ENCODE data around the gene CST8. TPM values are rescaled to one million over a fixed set of nuclear protein-coding genes. Genes with fewer than 3 reads are reported as not detected.
"Not testable (repeated sequence)": the region's sequence is repeated elsewhere in the genome, so short reads cannot be mapped to it uniquely, and the experiment has no call there.

Gene CST8
- total and polyA plus RNA-seq, 7 donors = not detected

DNA sequence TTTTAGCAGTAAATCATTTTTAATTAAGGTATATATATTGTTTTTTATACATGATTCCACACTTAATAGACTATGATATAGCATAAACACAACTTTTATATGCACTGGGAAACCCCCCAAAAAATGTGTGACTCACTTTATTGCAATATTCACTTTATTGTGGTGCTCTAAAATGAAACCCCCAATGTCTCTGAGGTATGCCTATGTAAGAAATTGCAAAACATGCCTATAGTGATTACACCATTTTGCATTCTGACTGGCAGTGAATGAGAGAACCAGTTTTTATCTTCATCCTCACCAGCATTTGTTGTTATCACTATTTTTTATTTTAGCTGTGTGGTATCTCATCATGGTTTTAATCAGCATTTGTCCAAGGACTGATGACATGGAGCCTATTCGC lies 29.7 kb upstream of the CST8 start:
- 30 to 97% (median 94%) methylated on average over 1 of the region's 1 CpG for WGBS, 3 donors
- H3K27me3 ChIP-seq (ENCODE audit: insufficient read depth in 3 of 3, low read length in 2 of 3) = peaks cover 0 to 2% (median 0%) of the 10 kb centered on the region in 3 donors
- H3K27ac ChIP-seq = no peak overlapping the region
- intact Hi-C loops (cut with DNase I) = no loop called here
- no peaks in the 10 kb centered on the region for H3K4me1 ChIP-seq
- no peaks in the 10 kb centered on the region for H3K36me3 ChIP-seq (ENCODE audit: insufficient read depth in 1 of 2, low read depth in 1 of 2)
- TF ChIP-seq, protein P1, sequence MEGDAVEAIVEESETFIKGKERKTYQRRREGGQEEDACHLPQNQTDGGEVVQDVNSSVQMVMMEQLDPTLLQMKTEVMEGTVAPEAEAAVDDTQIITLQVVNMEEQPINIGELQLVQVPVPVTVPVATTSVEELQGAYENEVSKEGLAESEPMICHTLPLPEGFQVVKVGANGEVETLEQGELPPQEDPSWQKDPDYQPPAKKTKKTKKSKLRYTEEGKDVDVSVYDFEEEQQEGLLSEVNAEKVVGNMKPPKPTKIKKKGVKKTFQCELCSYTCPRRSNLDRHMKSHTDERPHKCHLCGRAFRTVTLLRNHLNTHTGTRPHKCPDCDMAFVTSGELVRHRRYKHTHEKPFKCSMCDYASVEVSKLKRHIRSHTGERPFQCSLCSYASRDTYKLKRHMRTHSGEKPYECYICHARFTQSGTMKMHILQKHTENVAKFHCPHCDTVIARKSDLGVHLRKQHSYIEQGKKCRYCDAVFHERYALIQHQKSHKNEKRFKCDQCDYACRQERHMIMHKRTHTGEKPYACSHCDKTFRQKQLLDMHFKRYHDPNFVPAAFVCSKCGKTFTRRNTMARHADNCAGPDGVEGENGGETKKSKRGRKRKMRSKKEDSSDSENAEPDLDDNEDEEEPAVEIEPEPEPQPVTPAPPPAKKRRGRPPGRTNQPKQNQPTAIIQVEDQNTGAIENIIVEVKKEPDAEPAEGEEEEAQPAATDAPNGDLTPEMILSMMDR (IDR thresholded peaks at IDR 0.05) = no peak
- no peaks in the 10 kb centered on the region for H3K9me3 ChIP-seq
- ATAC-seq (no peak), DNase-seq (no peak)
- no peak overlapping the region for H3K4me3 ChIP-seq

DNA sequence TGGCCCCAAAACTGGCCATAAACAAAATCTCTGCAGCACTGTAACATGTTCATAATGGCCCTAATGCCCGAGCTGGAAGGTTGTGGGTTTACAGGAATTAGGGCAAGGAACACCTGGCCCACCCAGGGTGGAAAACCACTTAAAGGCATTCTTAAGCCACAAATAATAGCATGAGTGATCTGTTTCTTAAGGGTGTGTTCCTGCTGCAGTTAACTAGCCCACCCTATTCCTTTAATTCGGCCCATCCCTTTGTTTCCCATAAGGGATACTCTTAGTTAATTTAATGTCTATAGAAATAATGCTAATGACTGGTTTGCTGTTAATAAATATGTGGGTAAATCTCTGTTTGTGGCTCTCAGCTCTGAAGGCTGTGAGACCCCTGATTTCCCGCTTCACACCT lies 24.0 kb upstream of the CST8 start:
- DNase-seq; H3K4me1 ChIP-seq; ATAC-seq; H3K9me3 ChIP-seq; H3K36me3 ChIP-seq (ENCODE audit: insufficient read depth in 1 of 2, low read depth in 1 of 2); H3K27me3 ChIP-seq (ENCODE audit: insufficient read depth in 3 of 3, low read length in 2 of 3); intact Hi-C loops (cut with DNase I); H3K27ac ChIP-seq; H3K4me3 ChIP-seq: not testable (repeated sequence)
- WGBS, 3 donors = 79 to 84% (median 84%) methylated on average over 3 of the region's 3 CpGs

DNA sequence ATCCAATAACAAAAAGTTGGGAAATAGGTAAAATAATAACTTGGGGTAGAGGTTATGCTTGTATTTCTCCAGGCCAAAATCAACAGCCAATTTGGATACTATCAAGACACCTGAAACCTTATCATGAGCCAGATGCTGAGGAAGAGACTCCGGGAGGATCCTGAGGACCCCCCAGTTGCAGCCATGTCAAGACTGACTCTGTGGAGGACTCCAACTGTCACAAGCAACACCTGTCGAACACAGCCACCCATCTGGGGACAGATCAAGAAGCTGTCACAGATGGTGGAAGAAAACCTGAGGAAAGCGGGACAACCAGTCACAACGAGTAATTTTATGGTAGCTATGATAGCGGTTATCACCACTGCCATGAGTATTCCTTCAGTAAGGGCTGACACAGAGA lies 18.6 kb upstream of the CST8 start:
- H3K27me3 ChIP-seq (ENCODE audit: insufficient read depth in 3 of 3, low read length in 2 of 3); H3K27ac ChIP-seq; intact Hi-C loops (cut with DNase I); ATAC-seq; H3K4me1 ChIP-seq; H3K9me3 ChIP-seq; H3K4me3 ChIP-seq; H3K36me3 ChIP-seq (ENCODE audit: insufficient read depth in 1 of 2, low read depth in 1 of 2); DNase-seq: not testable (repeated sequence)
- 59 to 74% (median 60%) methylated on average over 5 of the region's 5 CpGs for WGBS, 3 donors

DNA sequence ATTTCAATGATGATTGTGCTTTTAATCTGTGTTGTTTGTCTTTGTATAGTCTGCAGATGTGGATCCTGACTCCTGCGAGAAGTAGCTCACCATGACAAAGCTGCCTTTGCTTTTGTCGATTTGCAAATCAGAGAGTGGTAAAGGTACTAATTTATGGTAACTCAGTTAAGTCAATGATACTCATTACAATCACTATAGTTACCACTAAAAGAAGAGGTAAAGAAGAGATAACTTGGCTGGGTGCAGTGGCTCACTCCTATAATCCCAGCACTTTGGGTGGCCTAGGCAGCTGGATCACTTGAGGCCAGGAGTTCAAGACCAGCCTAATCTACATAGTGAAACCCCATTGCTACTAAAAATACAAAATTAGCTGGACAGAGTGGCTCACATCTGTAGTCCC lies 17.6 kb upstream of the CST8 start:
- intact Hi-C loops (cut with DNase I); H3K27ac ChIP-seq; H3K4me1 ChIP-seq; DNase-seq; H3K4me3 ChIP-seq; ATAC-seq; H3K27me3 ChIP-seq (ENCODE audit: insufficient read depth in 3 of 3, low read length in 2 of 3); H3K36me3 ChIP-seq (ENCODE audit: insufficient read depth in 1 of 2, low read depth in 1 of 2); H3K9me3 ChIP-seq: not testable (repeated sequence)
- 17 to 54% (median 35%) methylated on average over 2 of the region's 2 CpGs for WGBS, 3 donors

DNA sequence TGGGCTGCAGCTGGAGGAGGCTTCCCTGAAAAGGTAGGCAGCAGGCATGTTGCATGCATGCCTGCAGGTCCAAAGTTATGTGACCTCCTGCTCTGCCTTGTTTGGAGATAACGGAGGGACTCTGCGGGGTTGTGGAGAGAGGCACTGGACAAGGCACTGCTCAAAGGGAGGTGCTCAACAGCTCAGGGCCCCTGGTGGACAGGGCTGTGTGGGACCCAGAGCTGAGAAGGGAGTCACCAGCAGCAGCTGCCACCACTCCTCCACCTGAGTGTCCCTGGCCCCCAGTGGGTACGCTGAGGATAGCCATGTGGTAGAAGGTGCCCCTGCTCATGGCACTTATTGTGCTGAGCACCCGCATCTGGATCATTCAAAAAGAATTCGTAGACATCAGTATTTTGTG lies 15.5 kb upstream of the CST8 start:
- TF ChIP-seq, protein P1 (IDR thresholded peaks at IDR 0.05) = no peak
- H3K4me3 ChIP-seq = no peak overlapping the region
- H3K27ac ChIP-seq = no peak overlapping the region
- no peaks in the 10 kb centered on the region for H3K4me1 ChIP-seq
- WGBS, 3 donors = 90 to 91% (median 90%) methylated on average over 5 of the region's 5 CpGs
- no peaks in the 10 kb centered on the region for H3K27me3 ChIP-seq (ENCODE audit: insufficient read depth in 3 of 3, low read length in 2 of 3)
- no peak for ATAC-seq
- DNase-seq = no peak
- no peaks in the 10 kb centered on the region for H3K9me3 ChIP-seq
- intact Hi-C loops (cut with DNase I) = loop anchor here in 1 of 2 donors (5.0 kb wide), 1 partner anchor 1487 kb away; no protein-coding TSS in a partner anchor
- no peaks in the 10 kb centered on the region for H3K36me3 ChIP-seq (ENCODE audit: insufficient read depth in 1 of 2, low read depth in 1 of 2)

DNA sequence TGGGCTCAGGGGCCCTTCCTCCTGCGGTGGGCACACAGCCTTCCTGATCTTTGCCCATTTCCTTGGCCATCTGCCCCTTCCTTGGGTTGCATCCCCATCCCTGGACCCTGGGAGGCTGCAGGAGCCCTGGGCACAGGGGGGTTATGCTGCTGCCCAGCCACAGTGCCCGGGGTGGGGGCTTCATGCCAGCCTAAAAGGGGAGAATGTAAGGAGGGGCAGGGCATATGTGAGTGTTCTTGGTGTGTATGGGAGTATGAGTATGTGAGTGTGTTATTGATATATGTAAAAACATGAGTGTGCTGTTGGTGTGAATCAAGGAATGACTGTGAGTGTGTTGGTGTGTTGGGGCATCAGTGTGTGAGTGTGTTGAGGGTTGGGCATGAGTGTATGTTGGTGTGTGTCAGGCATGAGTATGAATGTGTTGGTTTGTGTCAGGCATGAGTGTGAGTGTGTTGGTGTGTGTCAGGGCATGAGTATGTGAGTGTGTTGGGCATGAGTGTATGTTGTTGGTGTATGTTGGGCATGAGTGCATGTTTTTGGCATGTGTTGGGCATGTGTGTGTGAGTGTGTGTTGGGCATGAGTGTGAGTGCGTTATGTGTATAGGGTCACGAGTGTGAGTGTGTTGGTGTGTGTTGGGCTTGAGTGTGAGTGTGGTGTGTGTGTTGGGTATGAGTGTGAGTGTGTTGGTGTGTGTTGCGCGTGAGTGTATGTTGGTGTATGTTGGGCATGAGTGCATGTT lies 14.7 kb upstream of the CST8 start:
- ATAC-seq (no peak), DNase-seq (no peak)
- H3K4me3 ChIP-seq = no peak overlapping the region
- intact Hi-C loops (cut with DNase I) = loop anchor here in 1 of 2 donors (5.0 kb wide), 1 partner anchor 1486 kb away; no protein-coding TSS in a partner anchor
- TF ChIP-seq, protein P1 (IDR thresholded peaks at IDR 0.05) = no peak
- no peaks in the 10 kb centered on the region for H3K4me1 ChIP-seq
- no peaks in the 10 kb centered on the region for H3K9me3 ChIP-seq
- no peak overlapping the region for H3K27ac ChIP-seq
- H3K27me3 ChIP-seq (ENCODE audit: insufficient read depth in 3 of 3, low read length in 2 of 3) = no peaks in the 10 kb centered on the region
- H3K36me3 ChIP-seq (ENCODE audit: insufficient read depth in 1 of 2, low read depth in 1 of 2) = no peaks in the 10 kb centered on the region
- 65 to 87% (median 74%) methylated on average over 6 of the region's 6 CpGs for WGBS, 3 donors
